Measurements from ENCODE around the gene CACNA1E.
A peak's percentile ranks its signal among the peaks of the same experiment; 100 is the strongest.

DNA sequence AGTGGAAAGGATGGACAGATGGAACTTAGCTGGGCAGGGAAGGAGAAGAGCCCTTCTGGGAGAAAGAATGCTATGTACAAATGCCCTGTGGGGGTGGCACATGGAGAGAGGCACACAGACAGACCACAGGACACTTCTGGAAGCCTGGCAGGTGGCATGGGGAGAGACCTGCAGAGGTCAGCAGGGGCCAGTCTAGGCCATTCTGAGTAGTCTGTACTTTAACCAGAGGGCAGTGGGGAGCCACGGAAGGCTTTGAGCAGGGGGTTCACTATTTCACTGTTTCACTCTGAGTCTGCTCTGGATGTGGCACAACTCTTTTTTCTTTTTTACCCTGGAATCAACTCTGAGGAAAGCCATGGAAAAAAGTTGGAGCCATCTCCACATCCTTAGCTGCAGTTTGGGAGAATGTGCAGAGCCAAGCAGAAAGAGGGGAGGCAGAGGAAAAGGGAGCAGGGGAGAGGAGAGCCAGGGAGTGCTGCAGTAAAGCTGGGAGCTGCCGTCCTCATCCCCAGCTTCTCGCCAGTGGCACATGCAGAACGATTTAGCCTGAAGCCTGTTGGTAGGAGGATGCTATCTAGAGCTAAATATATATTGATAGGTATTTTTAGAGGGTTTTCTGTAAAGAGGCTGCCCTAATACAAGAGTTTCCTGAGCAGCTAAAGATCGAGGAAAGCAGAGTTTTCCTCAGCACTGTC is 34.0 kb downstream of the CACNA1E start:
- no peak for TF ChIP-seq EZH2 (IDR thresholded peaks at IDR 0.05; ENCODE audit: low read depth, unreplicated experiment)
- TF ChIP-seq, protein P1, sequence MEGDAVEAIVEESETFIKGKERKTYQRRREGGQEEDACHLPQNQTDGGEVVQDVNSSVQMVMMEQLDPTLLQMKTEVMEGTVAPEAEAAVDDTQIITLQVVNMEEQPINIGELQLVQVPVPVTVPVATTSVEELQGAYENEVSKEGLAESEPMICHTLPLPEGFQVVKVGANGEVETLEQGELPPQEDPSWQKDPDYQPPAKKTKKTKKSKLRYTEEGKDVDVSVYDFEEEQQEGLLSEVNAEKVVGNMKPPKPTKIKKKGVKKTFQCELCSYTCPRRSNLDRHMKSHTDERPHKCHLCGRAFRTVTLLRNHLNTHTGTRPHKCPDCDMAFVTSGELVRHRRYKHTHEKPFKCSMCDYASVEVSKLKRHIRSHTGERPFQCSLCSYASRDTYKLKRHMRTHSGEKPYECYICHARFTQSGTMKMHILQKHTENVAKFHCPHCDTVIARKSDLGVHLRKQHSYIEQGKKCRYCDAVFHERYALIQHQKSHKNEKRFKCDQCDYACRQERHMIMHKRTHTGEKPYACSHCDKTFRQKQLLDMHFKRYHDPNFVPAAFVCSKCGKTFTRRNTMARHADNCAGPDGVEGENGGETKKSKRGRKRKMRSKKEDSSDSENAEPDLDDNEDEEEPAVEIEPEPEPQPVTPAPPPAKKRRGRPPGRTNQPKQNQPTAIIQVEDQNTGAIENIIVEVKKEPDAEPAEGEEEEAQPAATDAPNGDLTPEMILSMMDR (conservative IDR thresholded peaks at IDR 0.05; ENCODE audit: low read depth in 2 of 2), result peak in 1 of 2 experiments; percentile 21; a peak in 1 of 4 replicates
- TF ChIP-seq POLR2AphosphoS5 (IDR thresholded peaks at IDR 0.05; ENCODE audit: low read depth), result no peak
- TF ChIP-seq, protein P2, sequence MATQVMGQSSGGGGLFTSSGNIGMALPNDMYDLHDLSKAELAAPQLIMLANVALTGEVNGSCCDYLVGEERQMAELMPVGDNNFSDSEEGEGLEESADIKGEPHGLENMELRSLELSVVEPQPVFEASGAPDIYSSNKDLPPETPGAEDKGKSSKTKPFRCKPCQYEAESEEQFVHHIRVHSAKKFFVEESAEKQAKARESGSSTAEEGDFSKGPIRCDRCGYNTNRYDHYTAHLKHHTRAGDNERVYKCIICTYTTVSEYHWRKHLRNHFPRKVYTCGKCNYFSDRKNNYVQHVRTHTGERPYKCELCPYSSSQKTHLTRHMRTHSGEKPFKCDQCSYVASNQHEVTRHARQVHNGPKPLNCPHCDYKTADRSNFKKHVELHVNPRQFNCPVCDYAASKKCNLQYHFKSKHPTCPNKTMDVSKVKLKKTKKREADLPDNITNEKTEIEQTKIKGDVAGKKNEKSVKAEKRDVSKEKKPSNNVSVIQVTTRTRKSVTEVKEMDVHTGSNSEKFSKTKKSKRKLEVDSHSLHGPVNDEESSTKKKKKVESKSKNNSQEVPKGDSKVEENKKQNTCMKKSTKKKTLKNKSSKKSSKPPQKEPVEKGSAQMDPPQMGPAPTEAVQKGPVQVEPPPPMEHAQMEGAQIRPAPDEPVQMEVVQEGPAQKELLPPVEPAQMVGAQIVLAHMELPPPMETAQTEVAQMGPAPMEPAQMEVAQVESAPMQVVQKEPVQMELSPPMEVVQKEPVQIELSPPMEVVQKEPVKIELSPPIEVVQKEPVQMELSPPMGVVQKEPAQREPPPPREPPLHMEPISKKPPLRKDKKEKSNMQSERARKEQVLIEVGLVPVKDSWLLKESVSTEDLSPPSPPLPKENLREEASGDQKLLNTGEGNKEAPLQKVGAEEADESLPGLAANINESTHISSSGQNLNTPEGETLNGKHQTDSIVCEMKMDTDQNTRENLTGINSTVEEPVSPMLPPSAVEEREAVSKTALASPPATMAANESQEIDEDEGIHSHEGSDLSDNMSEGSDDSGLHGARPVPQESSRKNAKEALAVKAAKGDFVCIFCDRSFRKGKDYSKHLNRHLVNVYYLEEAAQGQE (IDR thresholded peaks at IDR 0.05; ENCODE audit: unreplicated experiment), result no peak
- no peak for TF ChIP-seq ZNF114 (CRISPR knock-in tag; IDR thresholded peaks at IDR 0.05)
- no peak for TF ChIP-seq CREB1 (CRISPR knock-in tag; IDR thresholded peaks at IDR 0.05; ENCODE audit: low read depth)
- no peak for TF ChIP-seq NANOG (IDR thresholded peaks at IDR 0.05; ENCODE audit: borderline replicate concordance)
- TF ChIP-seq STAT1 (IDR thresholded peaks at IDR 0.05; ENCODE audit: unreplicated experiment), result no peak
- no peak for TF ChIP-seq EZH2phosphoT487 (IDR thresholded peaks at IDR 0.05; ENCODE audit: unreplicated experiment)
- TF ChIP-seq, protein P3, sequence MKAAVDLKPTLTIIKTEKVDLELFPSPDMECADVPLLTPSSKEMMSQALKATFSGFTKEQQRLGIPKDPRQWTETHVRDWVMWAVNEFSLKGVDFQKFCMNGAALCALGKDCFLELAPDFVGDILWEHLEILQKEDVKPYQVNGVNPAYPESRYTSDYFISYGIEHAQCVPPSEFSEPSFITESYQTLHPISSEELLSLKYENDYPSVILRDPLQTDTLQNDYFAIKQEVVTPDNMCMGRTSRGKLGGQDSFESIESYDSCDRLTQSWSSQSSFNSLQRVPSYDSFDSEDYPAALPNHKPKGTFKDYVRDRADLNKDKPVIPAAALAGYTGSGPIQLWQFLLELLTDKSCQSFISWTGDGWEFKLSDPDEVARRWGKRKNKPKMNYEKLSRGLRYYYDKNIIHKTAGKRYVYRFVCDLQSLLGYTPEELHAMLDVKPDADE (IDR thresholded peaks at IDR 0.05), result no peak
- TF ChIP-seq JUNB (IDR thresholded peaks at IDR 0.05; ENCODE audit: unreplicated experiment), result no peak
